Neural crest cell (in vitro differentiated cells): ENCODE measurements around the gene SCUBE1. TPM values are rescaled to one million over a fixed set of nuclear protein-coding genes. Genes with fewer than 3 reads are reported as not detected.
"Not testable (repeated sequence)": the region's sequence is repeated elsewhere in the genome, so short reads cannot be mapped to it uniquely, and the experiment has no call there.

Source experiments
- DNase-seq: peaks from one replicate; pipeline ENCODE4 v3.0.0; 2021; ENCODE audit warnings: low read depth, mixed read lengths, low spot score
- H3K27ac Mint-ChIP-seq: one replicate; pipeline ENCODE4 v1.8.0; 2021; ENCODE audit warnings: mild to moderate bottlenecking, mixed read lengths; ENCODE audit not compliant: unreplicated experiment
- H3K27me3 Mint-ChIP-seq: 2 replicates; pipeline ENCODE4 v1.8.0; 2021; ENCODE audit warnings: low read depth, mild to moderate bottlenecking, mixed read lengths
- H3K36me3 Mint-ChIP-seq: 2 replicates; pipeline ENCODE4 v1.8.0; 2021; ENCODE audit warnings: low read depth, mild to moderate bottlenecking, mixed read lengths
- H3K4me1 Mint-ChIP-seq: 2 replicates; pipeline ENCODE4 v1.8.0; 2021; ENCODE audit warnings: mixed read lengths
- H3K4me3 Mint-ChIP-seq: one replicate; pipeline ENCODE4 v1.8.0; 2021; ENCODE audit warnings: mild to moderate bottlenecking, mixed read lengths
- H3K9me3 Mint-ChIP-seq: 2 replicates; pipeline ENCODE4 v1.8.0; 2021; ENCODE audit warnings: mixed read lengths
- CTCF ChIP-seq: fragments of 200-600 bp; sonication (generic); conservative IDR thresholded peaks from 2 replicates; pipeline ENCODE4 v1.5.0; 2021; ENCODE audit warnings: antibody characterized with exemption, mild to moderate bottlenecking
- total RNA-seq: library from RNA; stranded (reverse); gene quantifications from 2 replicates; pipeline ENCODE4 v1.2.1, GENCODE V29; 2021

Gene SCUBE1
- total RNA-seq, 1 donor from 2014 or later = 12.1 TPM

GRCh38 chr22:43288378-43288777 lies 54.8 kb downstream of the SCUBE1 start:
- Mint-ChIP-seq H3K36me3 (no peaks in the 10 kb centered on the region), H3K9me3 (no peaks in the 10 kb centered on the region), H3K27me3 (no peaks in the 10 kb centered on the region)

GRCh38 chr22:43287441-43287840 lies 55.7 kb downstream of the SCUBE1 start:
- peaks cover under 1% of the 10 kb centered on the region for H3K27me3 Mint-ChIP-seq
- H3K4me1 Mint-ChIP-seq = peaks cover 10% of the 10 kb centered on the region
- H3K4me3 Mint-ChIP-seq = no peak overlapping the region
- DNase-seq = no peak
- no peak for TF ChIP-seq CTCF
- H3K36me3 Mint-ChIP-seq = no peaks in the 10 kb centered on the region
- H3K27ac Mint-ChIP-seq = no peak overlapping the region
- no peaks in the 10 kb centered on the region for H3K9me3 Mint-ChIP-seq

More at GRCh38 chr22:43288378-43288777, 54.8 kb downstream of the SCUBE1 start:
- H3K27ac Mint-ChIP-seq = peak overlapping the region; percentile 57
- no peak for TF ChIP-seq CTCF
- DNase-seq = no peak
- H3K4me1 Mint-ChIP-seq = peaks cover 13% of the 10 kb centered on the region
- H3K4me3 Mint-ChIP-seq = no peak overlapping the region

- Mint-ChIP-seq H3K36me3 (no peaks in the 10 kb centered on the region), H3K27me3 (peaks cover 2% of the 10 kb centered on the region), H3K4me1 (no peaks in the 10 kb centered on the region), H3K4me3 (no peak overlapping the region), H3K9me3 (no peaks in the 10 kb centered on the region), H3K27ac (no peak overlapping the region)
- no peak for DNase-seq
- TF ChIP-seq CTCF = no peak
Observed at GRCh38 chr22:43281394-43281793, 61.8 kb downstream of the SCUBE1 start.

GRCh38 chr22:43280523-43280886 lies 62.7 kb downstream of the SCUBE1 start:
- H3K9me3 Mint-ChIP-seq, H3K36me3 Mint-ChIP-seq, H3K27ac Mint-ChIP-seq, DNase-seq, H3K4me3 Mint-ChIP-seq, H3K27me3 Mint-ChIP-seq, H3K4me1 Mint-ChIP-seq: not testable (repeated sequence)

GRCh38 chr22:43279867-43280522 lies 63.2 kb downstream of the SCUBE1 start:
- H3K27me3 Mint-ChIP-seq = peaks cover 2% of the 10 kb centered on the region
- no peak overlapping the region for H3K4me3 Mint-ChIP-seq
- H3K27ac Mint-ChIP-seq = no peak overlapping the region
- TF ChIP-seq CTCF = no peak
- no peaks in the 10 kb centered on the region for H3K36me3 Mint-ChIP-seq
- peaks cover 9% of the 10 kb centered on the region for H3K4me1 Mint-ChIP-seq
- DNase-seq = no peak
- H3K9me3 Mint-ChIP-seq = no peaks in the 10 kb centered on the region

GRCh38 chr22:43277987-43278601 lies 65.1 kb downstream of the SCUBE1 start:
- no peak for TF ChIP-seq CTCF
- Mint-ChIP-seq H3K27ac (peak overlapping the region; percentile 81), H3K36me3 (no peaks in the 10 kb centered on the region), H3K27me3 (peaks cover 5% of the 10 kb centered on the region), H3K4me1 (peaks cover 14% of the 10 kb centered on the region), H3K9me3 (no peaks in the 10 kb centered on the region), H3K4me3 (no peak overlapping the region)
- DNase-seq = no peak
